ENCODE measurements around the gene FGFRL1. TPM values are rescaled to one million over a fixed set of nuclear protein-coding genes. Genes with fewer than 3 reads are reported as not detected.

FGFRL1 gene
- total and polyA plus RNA-seq, 4 donors, result 13.4 to 31.1 (median 15.2) TPM

GRCh38 chr4:968221-968620 lies 43.2 kb upstream of the FGFRL1 start:
- 33 to 44% methylated on average over 18 to 24 of the region's 24 CpGs for whole genome bisulfite sequencing, 2 donors
- Histone ChIP-seq H3K9ac (ENCODE audit: insufficient read depth in 1 of 2, low read length in 2 of 2) (no peak overlapping the region), H3K9me3 (ENCODE audit: control insufficient read depth in 4 of 4, insufficient read depth in 3 of 4, low read length in 3 of 4) (no peaks in the 10 kb centered on the region), H3K4me1 (ENCODE audit: control insufficient read depth in 5 of 5, insufficient read depth in 5 of 5, low read length in 5 of 5) (peaks cover 3 to 15% (median 5%) of the 10 kb centered on the region in 5 donors), H3K27ac (ENCODE audit: low read depth in 1 of 2, low read length in 1 of 2) (no peak overlapping the region), H3K36me3 (ENCODE audit: control insufficient read depth in 4 of 4, insufficient read depth in 4 of 4, low read length in 4 of 4) (peaks cover 0 to 36% (median 0%) of the 10 kb centered on the region in 4 donors), H3K4me3 (no peak overlapping the region), H3K27me3 (ENCODE audit: control insufficient read depth in 3 of 3, insufficient read depth in 3 of 3, low read length in 2 of 3) (peaks cover 0 to 9% (median 0%) of the 10 kb centered on the region in 3 donors)
- ATAC-seq (ENCODE audit: insufficient read depth, low FRiP score) (no peak), DNase-seq (no peak)
- no peak for TF ChIP-seq CTCF (IDR thresholded peaks at IDR 0.05; ENCODE audit: control extremely low read depth, extremely low read depth)

GRCh38 chr4:968621-969394 lies 42.6 kb upstream of the FGFRL1 start:
- WGBS, 2 donors, result 91% methylated on average over 23 of the region's 23 CpGs
- Histone ChIP-seq H3K27ac (ENCODE audit: low read depth in 1 of 2, low read length in 1 of 2) (no peak overlapping the region), H3K4me1 (ENCODE audit: control insufficient read depth in 5 of 5, insufficient read depth in 5 of 5, low read length in 5 of 5) (peaks cover 3 to 16% (median 5%) of the 10 kb centered on the region in 5 donors), H3K9ac (ENCODE audit: insufficient read depth in 1 of 2, low read length in 2 of 2) (no peak overlapping the region), H3K27me3 (ENCODE audit: control insufficient read depth in 3 of 3, insufficient read depth in 3 of 3, low read length in 2 of 3) (peaks cover 0 to 9% (median 0%) of the 10 kb centered on the region in 3 donors), H3K9me3 (ENCODE audit: control insufficient read depth in 4 of 4, insufficient read depth in 3 of 4, low read length in 3 of 4) (no peaks in the 10 kb centered on the region), H3K36me3 (ENCODE audit: control insufficient read depth in 4 of 4, insufficient read depth in 4 of 4, low read length in 4 of 4) (peaks cover 0 to 33% (median 0%) of the 10 kb centered on the region in 4 donors), H3K4me3 (no peak overlapping the region)
- ATAC-seq (ENCODE audit: insufficient read depth, low FRiP score), result no peak
- no peak for DNase-seq
- no peak for TF ChIP-seq CTCF (IDR thresholded peaks at IDR 0.05; ENCODE audit: control extremely low read depth, extremely low read depth)

- no peak overlapping the region for H3K9ac ChIP-seq (ENCODE audit: insufficient read depth in 1 of 2, low read length in 2 of 2)
- peaks cover 0 to 21% (median 0%) of the 10 kb centered on the region in 4 donors for H3K36me3 ChIP-seq (ENCODE audit: control insufficient read depth in 4 of 4, insufficient read depth in 4 of 4, low read length in 4 of 4)
- ATAC-seq (ENCODE audit: insufficient read depth, low FRiP score), result no peak
- peaks cover 0 to 9% (median 0%) of the 10 kb centered on the region in 3 donors for H3K27me3 ChIP-seq (ENCODE audit: control insufficient read depth in 3 of 3, insufficient read depth in 3 of 3, low read length in 2 of 3)
- peaks cover 3 to 18% (median 5%) of the 10 kb centered on the region in 5 donors for H3K4me1 ChIP-seq (ENCODE audit: control insufficient read depth in 5 of 5, insufficient read depth in 5 of 5, low read length in 5 of 5)
- H3K4me3 ChIP-seq, result no peak overlapping the region
- WGBS, 2 donors, result 91 to 95% methylated on average over 23 to 25 of the region's 25 CpGs
- no peaks in the 10 kb centered on the region for H3K9me3 ChIP-seq (ENCODE audit: control insufficient read depth in 4 of 4, insufficient read depth in 3 of 4, low read length in 3 of 4)
- no peak for DNase-seq
- TF ChIP-seq CTCF (IDR thresholded peaks at IDR 0.05; ENCODE audit: control extremely low read depth, extremely low read depth), result no peak
- no peak overlapping the region for H3K27ac ChIP-seq (ENCODE audit: low read depth in 1 of 2, low read length in 1 of 2)
Measured at GRCh38 chr4:970046-970745, 41.2 kb upstream of the FGFRL1 start.
